GM19467 (cell line): ENCODE results near the gene TRABD2A.
"Not testable (repeated sequence)": the region's sequence is repeated elsewhere in the genome, so short reads cannot be mapped to it uniquely, and the experiment has no call there.

Experiments
- ATAC-seq: cut with Tn5 transposase; IDR thresholded peaks from one replicate; pipeline ENCODE4 v1.9.1; 2021; ENCODE audit warnings: mild to moderate bottlenecking, moderate library complexity; ENCODE audit not compliant: unreplicated experiment

TRABD2A gene, protein sequence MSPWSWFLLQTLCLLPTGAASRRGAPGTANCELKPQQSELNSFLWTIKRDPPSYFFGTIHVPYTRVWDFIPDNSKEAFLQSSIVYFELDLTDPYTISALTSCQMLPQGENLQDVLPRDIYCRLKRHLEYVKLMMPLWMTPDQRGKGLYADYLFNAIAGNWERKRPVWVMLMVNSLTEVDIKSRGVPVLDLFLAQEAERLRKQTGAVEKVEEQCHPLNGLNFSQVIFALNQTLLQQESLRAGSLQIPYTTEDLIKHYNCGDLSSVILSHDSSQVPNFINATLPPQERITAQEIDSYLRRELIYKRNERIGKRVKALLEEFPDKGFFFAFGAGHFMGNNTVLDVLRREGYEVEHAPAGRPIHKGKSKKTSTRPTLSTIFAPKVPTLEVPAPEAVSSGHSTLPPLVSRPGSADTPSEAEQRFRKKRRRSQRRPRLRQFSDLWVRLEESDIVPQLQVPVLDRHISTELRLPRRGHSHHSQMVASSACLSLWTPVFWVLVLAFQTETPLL

DNA sequence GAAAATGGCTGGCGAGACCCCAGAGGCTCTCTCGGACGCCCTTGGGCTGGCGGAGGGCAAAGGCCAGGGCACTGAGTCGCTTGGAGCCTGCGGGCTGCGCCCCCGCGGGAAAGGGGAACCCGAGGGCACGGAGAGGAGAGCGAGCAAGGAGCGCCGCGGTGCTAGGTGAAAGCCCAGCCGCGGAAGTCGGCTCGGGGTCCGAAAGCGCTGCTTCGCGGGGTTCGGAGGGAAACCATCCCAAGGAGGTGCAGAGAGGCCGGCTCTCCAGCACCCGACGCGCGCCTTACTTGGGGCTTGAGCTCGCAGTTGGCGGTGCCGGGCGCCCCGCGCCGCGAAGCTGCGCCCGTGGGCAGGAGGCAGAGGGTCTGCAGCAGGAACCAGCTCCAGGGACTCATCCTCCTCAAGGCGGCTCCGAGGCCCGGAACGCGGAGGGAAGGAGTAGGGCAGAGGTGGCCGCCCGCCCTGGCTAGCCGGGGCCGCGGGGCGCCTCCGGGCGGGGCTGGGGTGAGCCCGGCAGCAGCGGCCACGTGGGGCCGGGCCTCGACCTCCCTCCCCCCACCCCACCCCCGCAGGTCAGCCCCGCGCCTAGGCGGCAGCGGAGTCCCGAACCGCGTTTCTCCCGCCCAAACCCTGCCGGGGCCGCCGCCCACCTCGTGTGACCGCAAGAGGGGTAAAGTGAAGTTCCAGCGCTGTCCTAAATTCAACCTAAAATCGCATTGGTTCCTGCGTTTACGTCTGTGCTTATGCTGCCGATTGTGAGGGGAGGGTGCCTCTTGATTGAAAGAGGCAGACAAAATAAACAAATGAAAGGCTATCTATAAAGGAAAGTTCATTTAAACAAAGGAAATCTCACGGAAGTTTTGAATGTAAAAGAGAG, at the start of gene TRABD2A:
Gene TRABD2A, minus strand, starts transcription at position 440 of the 877 bp plus-strand sequence. Its CDS starts 45 bp downstream, at position 395.
- no peak for ATAC-seq

DNA sequence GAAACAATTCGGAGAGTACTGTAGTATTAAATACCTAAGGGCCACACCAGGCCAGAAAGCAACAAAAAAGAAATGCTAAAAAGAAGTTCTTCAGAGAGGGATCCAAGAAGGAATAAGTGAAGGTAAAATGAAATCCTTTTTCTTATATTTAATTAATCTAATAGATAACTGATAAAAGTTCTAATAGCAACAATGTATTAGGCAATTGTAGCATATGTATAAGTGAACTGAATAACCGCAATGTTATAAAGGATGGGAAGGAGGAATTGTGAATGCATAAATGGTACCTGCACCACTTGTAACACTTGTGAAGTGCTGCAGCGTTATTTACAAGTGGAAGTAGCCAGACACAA, 46.4 kb upstream of the TRABD2A start:
- ATAC-seq: no peak

DNA sequence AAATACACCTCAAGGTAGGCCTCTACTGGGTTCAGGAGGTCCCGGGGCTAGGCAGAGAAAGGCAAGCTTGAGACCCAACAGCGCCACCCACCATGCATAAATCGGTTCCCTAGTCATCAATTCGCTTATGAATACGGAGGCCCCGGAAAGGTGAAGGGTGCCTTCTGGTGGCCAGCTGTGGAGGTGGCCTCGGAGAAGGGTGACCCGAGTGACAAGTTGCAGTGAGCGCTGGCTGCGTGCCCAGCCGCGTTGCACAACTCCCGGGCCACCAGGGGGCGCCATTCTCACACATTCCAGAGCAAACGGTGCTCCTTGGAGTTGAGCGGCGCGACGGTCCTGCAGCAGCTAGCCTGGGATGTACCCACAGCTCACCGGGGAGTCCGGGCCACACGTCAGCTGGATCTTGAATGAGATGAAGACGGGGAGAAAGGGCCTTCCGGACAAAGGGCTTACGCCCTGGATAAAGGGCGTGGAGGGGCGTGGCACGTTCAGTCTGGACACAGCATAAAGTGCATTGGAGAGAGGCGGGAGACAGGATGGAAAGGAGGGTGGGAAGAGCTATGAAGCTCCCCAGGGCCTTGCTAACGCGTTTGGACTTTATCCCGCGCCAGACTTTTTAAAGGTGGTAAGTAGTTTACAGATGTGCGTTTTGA, 45.0 kb upstream of the TRABD2A start:
- ATAC-seq: peak; percentile 77

DNA sequence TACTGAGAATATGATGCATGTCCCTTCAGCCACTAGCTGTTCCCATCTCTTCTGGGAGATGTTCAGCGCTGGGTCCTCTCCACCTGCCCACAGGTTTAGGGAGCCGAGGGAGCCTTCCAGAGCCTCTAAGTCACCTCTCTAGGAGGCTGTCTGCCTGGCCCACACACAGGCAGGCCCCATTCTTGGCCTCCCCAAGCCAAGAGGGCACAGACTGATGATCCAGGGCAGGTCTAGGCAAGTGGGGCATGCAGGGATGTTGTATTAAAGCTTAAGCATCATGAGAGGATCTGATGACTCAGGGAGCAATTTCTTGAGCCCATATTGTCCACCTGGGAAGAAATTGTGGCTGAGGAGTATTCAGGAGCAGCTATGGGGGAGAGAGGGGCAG, 44.4 kb upstream of the TRABD2A start:
- no peak for ATAC-seq

DNA sequence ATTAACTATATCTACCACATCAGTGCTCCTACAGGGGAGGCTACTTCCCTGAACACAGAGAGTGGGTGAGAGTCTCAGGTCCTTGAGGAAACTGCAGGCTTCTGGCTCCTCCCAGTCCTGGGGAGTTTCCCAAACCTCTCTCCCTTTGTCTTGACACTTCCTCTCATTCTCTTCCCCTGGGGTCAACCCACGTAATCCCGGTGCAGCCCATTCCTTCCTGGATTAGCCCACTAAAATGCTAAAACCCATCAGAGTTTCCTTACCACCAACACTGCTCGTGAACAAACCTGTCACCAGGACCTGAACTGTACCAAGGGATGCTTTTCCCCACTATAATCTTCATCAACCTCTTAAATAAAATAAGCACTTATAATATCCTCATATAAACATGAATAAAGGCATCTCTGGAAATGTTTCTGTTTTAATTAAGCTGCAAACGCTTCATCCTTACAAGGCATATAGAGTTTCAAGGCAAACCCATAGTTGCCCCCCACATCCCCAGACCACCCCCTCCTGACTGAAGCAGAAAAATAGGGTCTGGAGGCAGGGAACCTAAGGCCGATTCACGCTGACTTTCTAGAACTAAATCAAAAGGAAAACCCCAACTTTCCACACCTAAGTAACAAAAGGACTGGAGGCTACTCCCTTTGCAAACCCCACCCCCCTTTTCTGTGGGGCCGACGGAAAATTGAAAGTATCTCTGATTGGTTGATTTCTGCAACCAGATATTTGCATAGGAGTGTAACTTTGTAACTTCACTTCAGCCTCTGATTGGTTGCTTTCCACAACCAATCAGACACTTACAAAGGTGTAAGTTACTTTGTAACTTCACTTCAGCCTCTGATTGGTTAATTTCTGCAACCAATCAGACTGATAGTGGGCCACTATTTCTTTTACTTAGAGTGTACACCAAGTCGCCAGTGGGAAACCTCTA, 43.6 kb upstream of the TRABD2A start:
- peak; percentile 23 for ATAC-seq

DNA sequence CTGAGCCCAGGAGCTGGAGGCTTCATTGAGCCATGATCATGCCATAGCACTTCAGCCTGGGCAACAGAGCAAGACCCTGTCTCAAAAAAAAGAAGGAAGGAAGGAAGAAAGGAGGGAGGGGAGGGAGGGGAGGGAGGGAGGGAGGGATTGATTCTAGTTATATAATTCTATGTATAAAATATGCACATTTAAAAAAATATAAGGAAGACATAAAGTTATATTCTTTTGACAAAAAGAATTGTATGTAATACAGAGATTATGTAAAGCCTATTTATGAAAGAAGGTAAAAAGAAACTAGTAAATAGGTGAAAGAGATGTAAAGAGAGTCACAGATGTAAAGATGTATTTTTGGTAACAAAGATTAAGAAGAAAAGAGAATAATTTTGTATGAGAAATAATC, 42.1 kb upstream of the TRABD2A start:
- no peak for ATAC-seq

DNA sequence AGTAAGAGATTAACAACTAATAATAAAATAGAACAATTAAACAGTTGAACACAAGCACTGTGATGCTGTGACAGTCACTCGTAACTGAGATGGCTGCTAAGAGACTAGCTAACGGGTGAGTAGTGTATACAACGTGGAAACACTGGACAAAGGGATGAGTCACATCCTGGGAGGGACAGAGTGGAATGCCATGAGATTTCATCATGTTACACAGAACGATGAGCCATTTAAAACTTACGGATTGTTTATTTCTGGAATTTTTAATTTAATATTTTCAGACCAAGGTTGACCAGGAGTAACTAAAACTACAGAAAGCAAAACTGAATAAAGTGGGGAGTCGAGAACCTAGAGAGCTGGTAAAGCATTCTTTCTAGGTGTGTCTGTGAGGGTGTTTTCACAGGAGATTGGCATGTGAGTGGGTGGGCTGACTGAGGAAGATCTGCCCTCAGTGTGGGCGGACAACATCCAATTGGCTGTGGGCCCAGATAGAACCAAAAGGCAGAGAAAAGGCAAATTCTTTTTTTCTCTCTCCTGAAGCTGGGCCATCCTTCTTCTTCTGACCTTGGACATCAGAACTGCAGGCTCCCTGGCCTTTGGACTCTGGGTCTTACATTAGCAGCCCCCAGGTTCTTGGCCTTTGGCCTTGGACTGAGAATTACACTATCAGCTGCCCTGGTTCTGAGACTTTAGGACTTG, 39.1 kb upstream of the TRABD2A start:
- peak; percentile 39 for ATAC-seq

DNA sequence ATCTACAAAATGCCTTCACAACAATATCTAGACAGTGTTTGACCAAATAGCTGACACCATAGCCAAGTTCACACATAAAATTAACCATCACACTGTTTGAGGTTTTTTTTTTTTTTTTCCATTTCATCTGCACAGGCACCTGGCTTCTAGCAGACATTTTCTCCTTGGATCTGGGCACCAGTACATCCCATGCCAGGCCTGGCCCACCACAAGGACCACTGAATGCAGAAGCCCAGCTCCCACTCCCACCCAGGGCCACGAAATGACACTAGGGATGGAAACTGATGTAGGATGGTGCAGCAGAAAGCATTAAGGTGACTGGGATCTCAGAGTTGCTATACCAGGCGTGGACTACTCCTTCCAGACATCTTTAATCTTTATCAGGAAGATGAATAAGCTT, 37.5 kb upstream of the TRABD2A start:
- ATAC-seq: no peak

DNA sequence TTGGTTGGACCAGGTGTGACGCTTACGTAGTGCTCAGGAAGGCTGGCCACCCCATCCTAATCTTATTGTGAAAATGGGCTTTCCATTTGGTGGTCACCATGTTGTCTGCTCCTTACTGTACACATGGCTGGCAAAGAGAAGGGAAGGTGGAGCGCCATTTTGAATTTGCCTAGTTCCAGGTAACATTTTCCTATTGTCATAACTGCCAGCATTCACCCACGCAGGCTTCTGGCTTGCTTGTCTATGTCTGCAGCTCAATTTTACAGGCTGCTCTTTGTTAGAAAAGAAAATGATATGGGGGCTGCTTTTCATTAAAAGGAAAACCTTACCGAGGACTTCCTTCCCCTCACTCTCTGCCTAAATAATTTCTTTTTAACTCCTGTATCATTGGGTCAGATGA, 36.9 kb upstream of the TRABD2A start:
- ATAC-seq: not testable (repeated sequence)

DNA sequence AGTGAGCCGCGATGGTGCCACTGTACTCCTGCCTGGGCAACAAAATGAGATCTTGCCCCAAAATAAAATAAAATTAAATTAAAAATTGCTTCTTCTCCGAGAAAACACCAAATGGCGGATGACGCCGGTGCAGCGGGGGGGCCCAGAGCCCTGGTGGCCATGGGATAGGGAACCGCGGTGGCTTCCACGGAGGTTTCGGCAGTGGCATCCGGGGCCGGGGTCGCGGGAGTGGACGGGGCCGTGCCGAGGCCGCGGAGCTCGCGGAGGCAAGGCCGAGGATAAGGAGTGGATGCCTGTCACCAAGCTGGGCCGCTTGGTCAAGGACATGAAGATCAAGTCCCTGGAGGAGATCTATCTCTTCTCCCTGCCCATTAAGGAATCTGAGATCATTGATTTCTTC, 34.8 kb upstream of the TRABD2A start:
- not testable (repeated sequence) for ATAC-seq

DNA sequence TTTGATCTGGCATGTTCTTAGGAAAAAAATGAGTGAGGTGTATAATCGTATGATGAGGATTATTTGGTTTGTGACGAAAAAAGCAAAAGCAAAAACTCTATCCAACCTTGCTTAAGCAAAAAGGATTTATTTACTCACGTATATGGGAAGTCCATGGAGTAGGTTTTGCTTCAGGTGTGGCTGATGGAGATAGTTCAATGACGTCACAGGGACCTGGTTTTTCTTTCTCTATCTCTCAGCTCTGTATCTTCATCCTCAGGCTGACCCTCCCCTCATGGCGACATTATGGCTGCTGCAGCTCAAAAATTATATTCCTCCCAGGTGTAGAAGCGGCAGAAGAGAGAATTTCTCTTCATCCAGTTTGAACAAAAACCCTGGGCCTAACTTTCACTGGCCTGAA, 33.5 kb upstream of the TRABD2A start:
- ATAC-seq: no peak

DNA sequence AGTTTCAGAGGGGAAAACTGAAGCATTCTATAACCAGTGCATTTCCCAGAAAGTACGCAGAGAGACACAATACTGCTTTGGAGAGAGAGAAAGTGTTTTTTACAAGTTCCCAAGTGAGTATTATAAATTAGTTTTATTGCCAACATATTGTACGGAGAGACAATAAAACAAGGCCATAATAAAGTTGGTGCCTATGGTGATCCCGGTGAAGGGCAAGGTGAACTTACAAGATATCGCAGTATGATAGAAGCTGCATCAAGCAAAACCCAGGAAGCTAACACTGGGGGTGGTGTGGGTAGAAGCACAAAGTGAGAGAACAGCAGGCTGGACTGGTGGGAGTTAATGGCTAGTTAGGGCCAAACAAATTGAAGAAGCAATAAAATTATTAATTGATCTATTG, 32.1 kb upstream of the TRABD2A start:
- no peak for ATAC-seq

DNA sequence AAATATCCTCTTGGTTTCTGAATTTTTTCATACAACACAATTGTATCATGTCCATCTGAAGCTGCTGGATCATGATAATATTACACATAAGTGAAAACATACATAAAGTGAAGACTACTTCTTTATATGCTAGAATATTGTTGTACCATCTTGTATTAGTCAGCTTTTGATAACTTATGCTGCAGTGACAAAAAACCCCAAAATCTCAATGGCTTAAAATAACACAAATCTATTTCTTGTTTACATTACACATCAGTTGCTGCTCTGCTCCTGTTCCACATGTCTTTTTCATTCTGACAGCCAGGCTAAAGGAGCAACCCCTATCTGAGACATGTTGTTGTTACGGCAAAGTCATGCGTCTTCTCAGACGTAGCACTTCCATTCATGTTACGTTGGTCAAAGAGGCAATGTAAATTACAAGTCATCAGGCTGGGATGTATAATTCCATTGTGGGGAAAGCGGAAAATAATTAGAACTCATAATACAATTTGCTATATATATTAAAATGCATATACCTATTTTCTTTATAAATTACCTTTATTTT, 30.3 kb upstream of the TRABD2A start:
- no peak for ATAC-seq

DNA sequence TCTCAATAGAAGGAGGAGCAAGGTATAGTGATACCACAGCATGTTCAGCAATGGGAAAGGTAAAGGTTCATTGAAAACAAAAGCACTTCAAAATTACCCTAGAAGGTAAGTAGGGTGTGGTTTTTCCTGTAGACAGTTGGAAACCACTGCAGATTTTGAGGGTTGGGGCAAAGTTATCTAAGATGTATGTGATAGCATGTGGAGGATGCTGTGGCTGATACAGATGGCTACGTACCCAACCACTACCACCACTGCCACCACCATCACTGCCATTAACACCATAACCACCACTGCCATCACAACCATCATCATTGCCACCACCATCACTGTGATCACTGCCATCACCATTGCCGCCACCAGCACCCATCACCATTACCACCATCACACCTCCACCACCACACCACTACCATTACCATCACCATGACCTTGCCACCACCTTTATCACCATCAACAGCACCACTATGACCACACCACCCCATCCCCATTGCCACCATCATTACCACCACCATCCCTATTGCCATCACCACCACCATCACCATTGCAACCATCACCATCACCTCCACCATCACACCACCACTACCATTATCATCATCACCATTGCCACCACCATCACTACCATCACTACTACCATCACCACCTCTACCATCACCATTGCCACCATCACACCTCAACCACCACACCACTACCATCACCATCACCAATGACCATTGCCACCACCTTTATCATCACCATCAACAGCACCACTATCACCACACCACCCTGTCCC, 28.2 kb upstream of the TRABD2A start:
- no peak for ATAC-seq

DNA sequence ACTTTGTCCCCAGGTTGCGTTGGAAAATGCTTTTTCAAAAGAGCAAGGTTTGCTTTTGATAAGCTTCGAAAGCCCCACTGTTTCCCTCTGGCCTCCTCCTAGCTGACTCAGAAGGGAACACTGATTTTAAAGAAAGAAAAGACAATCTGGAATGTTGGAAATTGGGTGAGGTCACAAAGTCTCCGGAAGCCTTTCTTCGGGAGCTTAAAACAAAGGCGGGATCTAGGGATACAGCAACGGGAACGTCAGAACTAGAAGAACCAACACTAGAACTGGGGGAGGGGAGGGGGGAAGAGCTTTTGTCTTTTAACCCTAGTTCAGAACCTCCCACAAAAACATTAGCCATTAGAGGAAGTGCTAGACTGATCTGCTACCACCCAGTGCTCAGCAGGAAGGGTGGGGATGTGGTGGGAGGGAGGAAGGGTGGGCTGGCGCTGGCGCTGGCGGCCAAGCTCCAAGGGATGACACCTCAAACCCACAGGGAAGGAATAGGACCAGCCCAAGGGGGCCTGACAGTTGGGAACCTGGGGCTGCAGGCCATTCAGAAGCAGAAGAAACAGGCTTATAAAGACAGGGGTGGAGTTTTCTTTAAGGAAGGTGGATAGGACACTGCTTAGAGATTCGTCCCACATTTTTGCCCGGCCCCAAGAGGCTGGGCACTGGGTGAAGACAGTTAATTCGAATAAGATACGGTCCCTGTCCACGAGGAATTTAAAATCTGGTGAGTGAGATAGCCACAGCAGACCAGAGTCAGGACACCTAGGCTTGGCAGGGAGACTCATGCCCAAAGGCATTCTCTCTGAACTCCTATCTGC, 26.2 kb upstream of the TRABD2A start:
- ATAC-seq: peak; percentile 38

DNA sequence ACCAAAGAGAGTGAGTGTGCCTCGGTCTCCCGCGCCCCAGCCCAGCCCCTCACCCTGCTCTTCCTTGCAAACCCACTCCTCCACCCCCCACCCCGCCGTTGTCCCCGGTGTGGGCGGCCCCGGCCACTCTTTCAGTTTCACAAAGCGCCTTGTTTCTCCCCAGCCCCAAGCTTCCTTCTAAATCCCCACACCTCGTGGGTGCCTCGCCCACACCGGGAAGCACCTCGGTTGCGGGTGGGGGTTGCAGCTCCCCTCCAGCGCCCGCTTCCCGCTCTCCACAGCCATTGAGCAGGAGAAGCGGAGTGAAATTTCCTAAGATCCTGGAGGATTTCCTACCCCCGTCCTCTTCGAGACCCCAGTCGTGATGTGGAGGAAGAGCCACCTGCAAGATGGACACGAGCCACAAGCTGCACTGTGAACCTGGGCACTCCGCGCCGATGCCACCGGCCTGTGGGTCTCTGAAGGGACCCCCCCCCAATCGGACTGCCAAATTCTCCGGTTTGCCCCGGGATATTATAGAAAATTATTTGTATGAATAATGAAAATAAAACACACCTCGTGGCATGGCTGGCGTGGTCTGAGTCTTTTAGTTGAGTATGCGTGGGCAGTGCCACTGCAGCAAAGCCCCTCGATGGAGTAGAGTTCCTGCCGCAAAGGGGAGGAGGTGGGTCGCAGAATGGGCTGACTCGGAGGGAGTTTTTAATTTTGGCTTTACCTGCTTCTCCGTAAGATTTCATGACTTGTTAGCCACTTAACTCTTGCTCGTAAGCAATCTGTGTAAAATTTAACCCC, 25.4 kb upstream of the TRABD2A start:
- ATAC-seq: peak; percentile 16
